ENCODE results near the gene PLAGL1. TPM values are rescaled to one million over a fixed set of nuclear protein-coding genes. Genes with fewer than 3 reads are reported as not detected.

Gene PLAGL1
- total and polyA plus RNA-seq, 2 of the 8 experiments (the other 6 are each of a cell fraction or from before 2014, with no cell fraction given), result 0.94 to 1.1 TPM

DNA sequence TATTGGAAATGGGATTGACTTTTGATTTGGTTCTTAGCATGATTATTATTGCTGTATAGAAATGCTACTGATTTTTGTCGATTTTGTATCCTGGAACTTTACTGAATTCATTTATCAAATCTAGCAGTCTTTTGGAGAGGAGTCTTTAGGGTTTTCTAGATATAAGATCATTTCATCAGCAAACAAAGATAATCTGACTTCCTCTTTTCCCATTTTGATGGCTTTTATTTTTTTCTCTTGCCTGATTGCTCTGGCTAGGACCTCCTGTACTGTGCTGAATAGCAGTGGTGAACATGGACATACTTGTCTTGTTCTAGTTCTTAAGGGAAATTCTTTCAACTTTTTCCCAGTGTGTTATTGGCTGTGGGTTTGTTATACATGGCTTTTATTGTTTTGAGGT, 79.2 kb downstream of the PLAGL1 start:
- Histone ChIP-seq H3K27me3 (replicated peaks in 1 of 4; ENCODE audit: control insufficient read depth in 3 of 4, extremely low read depth in 1 of 4, insufficient read depth in 3 of 4, low read length in 3 of 4) (no peaks in the 10 kb centered on the region), H3K18ac (ENCODE audit: extremely low read depth, low read length) (no peak overlapping the region), H3K9me3 (ENCODE audit: insufficient read depth in 2 of 2, low read depth in 1 of 2, low read length in 1 of 2) (peaks cover 0 to 8% of the 10 kb centered on the region in 2 experiments; a peak in 2 of 4 replicates), H4K91ac (replicated peaks; ENCODE audit: insufficient read length, low read length) (no peak overlapping the region), H3K23me2 (ENCODE audit: low read depth, low read length) (no peaks in the 10 kb centered on the region), H4K20me1 (replicated peaks in 1 of 2; ENCODE audit: control insufficient read depth in 1 of 2, insufficient read depth in 2 of 2, low read length in 2 of 2) (no peaks in the 10 kb centered on the region), H3K4ac (replicated peaks; ENCODE audit: insufficient read length, low read depth, low read length) (no peak overlapping the region), H3K4me3 (ENCODE audit: extremely low read depth in 1 of 4, insufficient read depth in 2 of 4, low read depth in 3 of 4, low read length in 4 of 4) (no peak overlapping the region), H2BK5ac (ENCODE audit: low read depth, low read length) (no peak overlapping the region), H2BK15ac (ENCODE audit: low read length) (no peak overlapping the region), H3K14ac (ENCODE audit: insufficient read length) (no peak overlapping the region), H3K9ac (replicated peaks in 1 of 4; ENCODE audit: extremely low read depth in 1 of 4, low read depth in 3 of 4, low read length in 3 of 4) (no peak overlapping the region), H3K79me2 (ENCODE audit: control insufficient read depth in 1 of 2, insufficient read depth in 2 of 2, low read length in 2 of 2) (no peaks in the 10 kb centered on the region), H3K79me1 (ENCODE audit: low read depth, low read length) (no peaks in the 10 kb centered on the region), H3K36me3 (ENCODE audit: control insufficient read depth in 2 of 4, insufficient read depth in 4 of 4, low read length in 3 of 4) (no peaks in the 10 kb centered on the region), H3K23ac (ENCODE audit: insufficient read length) (no peak overlapping the region), H2AFZ (ENCODE audit: low read length) (no peak overlapping the region), H2BK120ac (replicated peaks; ENCODE audit: low read depth, low read length) (no peak overlapping the region), H4K5ac (ENCODE audit: insufficient read length, low read depth, low read length) (no peak overlapping the region), H4K8ac (ENCODE audit: extremely low read depth, insufficient read depth, low read length) (no peak overlapping the region), H2AK5ac (ENCODE audit: low read depth, low read length) (no peak overlapping the region), H3K56ac (replicated peaks; ENCODE audit: insufficient read length, low read depth, low read length) (no peak overlapping the region), H2BK12ac (ENCODE audit: low read depth, low read length) (no peak overlapping the region), H3K27ac (ENCODE audit: low read depth, low read length) (no peak overlapping the region), H2BK20ac (ENCODE audit: low read length) (no peak overlapping the region), H3K4me1 (replicated peaks in 1 of 4; ENCODE audit: control insufficient read depth in 3 of 4, insufficient read depth in 4 of 4, low read length in 3 of 4) (peaks cover 0 to 2% (median 0%) of the 10 kb centered on the region in 4 experiments; a peak in 1 of 7 replicates), H3K4me2 (ENCODE audit: insufficient read depth in 1 of 2, low read depth in 2 of 2, low read length in 2 of 2) (no peak overlapping the region)
- WGBS, 2 experiments (ENCODE audit: extremely low coverage in 1 of 2, insufficient coverage in 1 of 2, insufficient read length in 1 of 2, insufficient replicate concordance in 2 of 2, low coverage in 1 of 2, low lambda C conversion rate in 2 of 2, missing lambda C conversion rate in 1 of 2), result 80% methylated on average over 1 of the region's 1 CpG; no CpG with 5 or more reads in 1 of the 2 experiments
- POLR2A ChIA-PET (ENCODE audit: partially characterized antibody), result no interaction called here
- CTCF ChIA-PET (ENCODE audit: partially characterized antibody), result no interaction called here
- DNase-seq (ENCODE audit: low read depth in 1 of 2, low spot score in 2 of 2) (no peak), FAIRE-seq (no peak)
- no peak for TF ChIP-seq SRF (IDR thresholded peaks at IDR 0.05; ENCODE audit: low read depth, low read length)
- TF ChIP-seq JUND (IDR thresholded peaks at IDR 0.05; ENCODE audit: low read length), result no peak
- no peak for TF ChIP-seq GTF2F1 (IDR thresholded peaks at IDR 0.05; ENCODE audit: borderline replicate concordance, low read depth, low read length)
- no peak for TF ChIP-seq GABPA (IDR thresholded peaks at IDR 0.05; ENCODE audit: borderline replicate concordance, insufficient read depth, low read length)
- no peak for TF ChIP-seq CEBPB (IDR thresholded peaks at IDR 0.05; ENCODE audit: low read depth, low read length)
